ENCODE measurements around the gene CREB3L2.

DNA sequence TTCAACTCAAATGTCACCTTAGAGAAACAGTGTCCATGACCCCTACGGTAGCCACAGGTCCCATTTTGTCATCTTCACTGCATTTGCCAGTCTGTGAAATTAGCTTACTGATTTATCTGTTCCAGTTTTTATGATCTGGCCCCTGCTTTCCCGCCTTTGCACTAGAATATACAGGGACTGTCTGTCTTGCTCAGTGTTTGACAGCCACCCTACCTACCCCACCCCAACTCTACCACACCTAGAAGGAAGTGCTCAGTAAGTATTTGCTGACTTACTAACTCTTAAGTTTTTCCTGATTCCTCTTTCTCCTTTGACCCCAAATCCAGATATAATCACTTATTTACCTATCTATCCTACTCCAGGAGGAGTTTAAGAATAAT is 49.5 kb downstream of the CREB3L2 start:
- no peak for TF ChIP-seq CTCF (IDR thresholded peaks at IDR 0.05; ENCODE audit: insufficient read depth, low read length)
- TF ChIP-seq REST (IDR thresholded peaks at IDR 0.05; ENCODE audit: insufficient replicate concordance, low read depth), result no peak
- no peak for TF ChIP-seq GABPA (IDR thresholded peaks at IDR 0.05; ENCODE audit: low read depth)

Measured in HL-60 (cell line).